HEK293 (cell line): ENCODE data around the gene SYTL3.

Source experiments
- KLF1 ChIP-seq: fragments of 450-650 bp; formaldehyde crosslinking; IDR thresholded peaks from 2 replicates; pipeline ENCODE4 v1.5.1; 2016; ENCODE audit warnings: missing biosample characterization, missing genetic modification characterization
- PATZ1 ChIP-seq: fragments of 450-650 bp; formaldehyde crosslinking; IDR thresholded peaks from 2 replicates; pipeline ENCODE4 v1.5.1; 2016; ENCODE audit warnings: missing biosample characterization, missing genetic modification characterization
- TCF7L2 ChIP-seq: IDR thresholded peaks from 2 replicates; pipeline ENCODE4 v1.6.1; 2011; ENCODE audit warnings: low read depth, mild to moderate bottlenecking, inconsistent platforms, low read length, moderate library complexity, borderline replicate concordance
- WT1 ChIP-seq: fragments of 450-650 bp; formaldehyde crosslinking; IDR thresholded peaks from 2 replicates; pipeline ENCODE4 v1.5.1; 2016; ENCODE audit warnings: missing biosample characterization, missing genetic modification characterization
- ZBTB7A ChIP-seq: fragments of 450-650 bp; formaldehyde crosslinking; IDR thresholded peaks from 2 replicates; pipeline ENCODE4 v1.5.1; 2016; ENCODE audit warnings: low read depth, missing biosample characterization, missing genetic modification characterization
- ZFP3 ChIP-seq: fragments of 450-650 bp; formaldehyde crosslinking; IDR thresholded peaks from 2 replicates; pipeline ENCODE4 v1.5.1; 2016; ENCODE audit warnings: low read depth, missing biosample characterization, missing genetic modification characterization
- ZNF138 ChIP-seq: fragments of 450-650 bp; formaldehyde crosslinking; IDR thresholded peaks from 2 replicates; pipeline ENCODE4 v1.5.1; 2016; ENCODE audit warnings: missing biosample characterization, missing genetic modification characterization, borderline replicate concordance
- ZNF174 ChIP-seq: fragments of 450-650 bp; formaldehyde crosslinking; IDR thresholded peaks from 2 replicates; pipeline ENCODE4 v1.5.0; 2017; ENCODE audit warnings: missing biosample characterization, mild to moderate bottlenecking, missing genetic modification characterization
- ZNF274 ChIP-seq, 2 experiments: fragments of 200-500 bp in 1 of 2; fragments of 450-650 bp in 1 of 2; sonication (Bioruptor generic) in 1 of 2; formaldehyde crosslinking in 1 of 2; IDR thresholded peaks; 2 replicates each; pipeline versions ENCODE4 v1.5.1 to v1.6.1; 2014 to 2016; ENCODE audit warnings: borderline replicate concordance in 1 of 2, inconsistent platforms in 1 of 2, low read length in 1 of 2, missing biosample characterization in 1 of 2, missing genetic modification characterization in 1 of 2
- ZNF302 ChIP-seq: fragments of 450-650 bp; formaldehyde crosslinking; IDR thresholded peaks from 2 replicates; pipeline ENCODE4 v1.5.1; 2016; ENCODE audit warnings: missing biosample characterization, missing genetic modification characterization, low read depth
- ZNF561 ChIP-seq: fragments of 450-650 bp; IDR thresholded peaks from 2 replicates; pipeline ENCODE4 v1.5.1; 2018; ENCODE audit warnings: missing biosample characterization, missing genetic modification characterization, borderline replicate concordance
- ZNF624 ChIP-seq: fragments of 450-650 bp; formaldehyde crosslinking; IDR thresholded peaks from 2 replicates; pipeline ENCODE4 v1.5.1; 2017; ENCODE audit warnings: missing biosample characterization, missing genetic modification characterization
- TF ChIP-seq, protein P1 (sequence below): fragments of 450-650 bp; formaldehyde crosslinking; IDR thresholded peaks from 2 replicates; pipeline ENCODE4 v1.5.1; 2016; ENCODE audit warnings: missing biosample characterization, missing genetic modification characterization
- TF ChIP-seq, protein P2 (sequence below): fragments of 450-650 bp; formaldehyde crosslinking; IDR thresholded peaks from 2 replicates; pipeline ENCODE4 v1.5.1; 2016; ENCODE audit warnings: missing biosample characterization, missing genetic modification characterization, low read depth

DNA sequence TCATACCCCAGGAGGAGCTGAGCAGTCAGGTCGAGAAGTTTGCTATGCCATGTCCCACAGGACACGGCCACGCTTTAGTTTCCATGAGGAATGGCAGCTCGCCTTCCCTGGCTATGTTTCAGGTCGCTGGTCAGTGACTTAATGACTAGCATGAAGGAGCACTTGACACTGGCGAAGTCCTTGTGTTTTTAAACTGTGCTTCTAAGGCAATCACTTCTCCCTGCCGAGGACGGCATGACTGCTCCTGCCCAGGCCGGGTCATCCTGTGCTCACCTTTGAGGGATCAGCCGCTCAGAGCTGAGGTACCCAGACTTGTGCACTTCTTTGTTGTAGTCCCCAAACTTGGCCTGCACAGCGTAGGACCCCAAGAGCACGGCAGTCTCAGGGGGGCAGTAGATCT lies 135.2 kb downstream of the SYTL3 start:
- no peak for TF ChIP-seq TCF7L2
- TF ChIP-seq, protein P1, sequence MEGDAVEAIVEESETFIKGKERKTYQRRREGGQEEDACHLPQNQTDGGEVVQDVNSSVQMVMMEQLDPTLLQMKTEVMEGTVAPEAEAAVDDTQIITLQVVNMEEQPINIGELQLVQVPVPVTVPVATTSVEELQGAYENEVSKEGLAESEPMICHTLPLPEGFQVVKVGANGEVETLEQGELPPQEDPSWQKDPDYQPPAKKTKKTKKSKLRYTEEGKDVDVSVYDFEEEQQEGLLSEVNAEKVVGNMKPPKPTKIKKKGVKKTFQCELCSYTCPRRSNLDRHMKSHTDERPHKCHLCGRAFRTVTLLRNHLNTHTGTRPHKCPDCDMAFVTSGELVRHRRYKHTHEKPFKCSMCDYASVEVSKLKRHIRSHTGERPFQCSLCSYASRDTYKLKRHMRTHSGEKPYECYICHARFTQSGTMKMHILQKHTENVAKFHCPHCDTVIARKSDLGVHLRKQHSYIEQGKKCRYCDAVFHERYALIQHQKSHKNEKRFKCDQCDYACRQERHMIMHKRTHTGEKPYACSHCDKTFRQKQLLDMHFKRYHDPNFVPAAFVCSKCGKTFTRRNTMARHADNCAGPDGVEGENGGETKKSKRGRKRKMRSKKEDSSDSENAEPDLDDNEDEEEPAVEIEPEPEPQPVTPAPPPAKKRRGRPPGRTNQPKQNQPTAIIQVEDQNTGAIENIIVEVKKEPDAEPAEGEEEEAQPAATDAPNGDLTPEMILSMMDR, result no peak
- no peak for TF ChIP-seq ZNF174 (tag by site-specific recombination)
- TF ChIP-seq, protein P2, sequence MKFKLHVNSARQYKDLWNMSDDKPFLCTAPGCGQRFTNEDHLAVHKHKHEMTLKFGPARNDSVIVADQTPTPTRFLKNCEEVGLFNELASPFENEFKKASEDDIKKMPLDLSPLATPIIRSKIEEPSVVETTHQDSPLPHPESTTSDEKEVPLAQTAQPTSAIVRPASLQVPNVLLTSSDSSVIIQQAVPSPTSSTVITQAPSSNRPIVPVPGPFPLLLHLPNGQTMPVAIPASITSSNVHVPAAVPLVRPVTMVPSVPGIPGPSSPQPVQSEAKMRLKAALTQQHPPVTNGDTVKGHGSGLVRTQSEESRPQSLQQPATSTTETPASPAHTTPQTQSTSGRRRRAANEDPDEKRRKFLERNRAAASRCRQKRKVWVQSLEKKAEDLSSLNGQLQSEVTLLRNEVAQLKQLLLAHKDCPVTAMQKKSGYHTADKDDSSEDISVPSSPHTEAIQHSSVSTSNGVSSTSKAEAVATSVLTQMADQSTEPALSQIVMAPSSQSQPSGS (tag by site-specific recombination), result no peak
- no peak for TF ChIP-seq PATZ1 (tag by site-specific recombination)
- no peak for TF ChIP-seq ZNF138
- TF ChIP-seq ZNF302 (tag by site-specific recombination), result no peak
- TF ChIP-seq ZFP3, result no peak
- TF ChIP-seq WT1 (tag by site-specific recombination), result no peak
- no peak for TF ChIP-seq ZBTB7A (tag by site-specific recombination)
- TF ChIP-seq ZNF561 (tag by site-specific recombination), result no peak
- no peak for TF ChIP-seq ZNF274 (IDR thresholded peaks at IDR 0.05; ENCODE audit: low read length)
- TF ChIP-seq ZNF274 (tag by site-specific recombination; IDR thresholded peaks at IDR 0.05; ENCODE audit: borderline replicate concordance), result no peak
- no peak for TF ChIP-seq ZNF624 (tag by site-specific recombination)
- TF ChIP-seq KLF1, result no peak
